GM12878 (cell line): ENCODE data around the gene ADAMTSL5. TPM values are rescaled to one million over a fixed set of nuclear protein-coding genes. Genes with fewer than 3 reads are reported as not detected.

ENCODE experiments used
- ATAC-seq: fragments of 200-7000 bp; cut with Tn5 transposase; 3 replicates; pipeline ENCODE4 v1.9.1; 2020; ENCODE audit warnings: mild to moderate bottlenecking, moderate library complexity
- BruUV-seq: library from RNA; stranded (reverse); fragments of 400-500 nt; replicated peaks from 2 replicates; lab custom pipeline; 2021; lab: Mats Ljungman, UMichigan
- CTCF ChIA-PET: fragments of 300-600 bp; sonication (Branson Sonifier 250); formaldehyde crosslinking; extraction: SDS; loops from one replicate; lab custom pipeline; 2021; ENCODE audit warnings: inconsistent platforms; lab: Yijun Ruan, JAX
- POLR2A ChIA-PET: fragments of 350-600 bp; formaldehyde crosslinking; extraction: SDS; loops from one replicate; lab custom pipeline; 2021; ENCODE audit warnings: inconsistent platforms; lab: Charles Lee
- RAD21 ChIA-PET: fragments of 300-600 bp; sonication (Branson Sonifier 250); formaldehyde crosslinking; loops from one replicate; lab custom pipeline; 2023; ENCODE audit warnings: antibody characterized with exemption; ENCODE audit not compliant: unreplicated experiment; lab: Charles Lee
- SMC1A ChIA-PET: fragments of 300-600 bp; sonication (Branson Sonifier 250); formaldehyde crosslinking; loops from one replicate; lab custom pipeline; 2023; ENCODE audit not compliant: unreplicated experiment, uncharacterized antibody; lab: Charles Lee
- DNase-seq: peaks from one replicate; pipeline ENCODE4 v3.0.0-alpha.2; 2011; ENCODE audit warnings: low read depth, low spot score
- FAIRE-seq: peaks from 3 replicates; lab custom pipeline; 2011; peaks lifted over from hg19 to GRCh38; lab: Jason Lieb, UNC
- H2AFZ ChIP-seq: 2 replicates; pipeline ENCODE4 v1.6.0; 2011; ENCODE audit warnings: low read depth, low read length, control low read depth; ENCODE audit not compliant: control insufficient read depth
- H3K27ac ChIP-seq: 2 replicates; pipeline ENCODE4 v1.5.1; 2011; ENCODE audit warnings: control low read depth; ENCODE audit not compliant: control insufficient read depth, insufficient read depth
- H3K27me3 ChIP-seq, 2 experiments: replicated peaks in 1 of 2; 2 replicates each; pipeline versions ENCODE4 v1.6.0 to v1.6.1; 2011; ENCODE audit warnings: low read length in 1 of 2; ENCODE audit not compliant: control insufficient read depth in 2 of 2, insufficient read depth in 2 of 2
- H3K36me3 ChIP-seq, 2 experiments: 2 replicates each; pipeline ENCODE4 v1.5.1; 2011; ENCODE audit warnings: low read length in 1 of 2; ENCODE audit not compliant: control insufficient read depth in 2 of 2, insufficient read depth in 2 of 2
- H3K4me1 ChIP-seq: 2 replicates; pipeline ENCODE4 v1.6.1; 2011; ENCODE audit warnings: mild to moderate bottlenecking, low read length, moderate library complexity, mixed read lengths; ENCODE audit not compliant: control insufficient read depth, insufficient read depth
- H3K4me2 ChIP-seq: 2 replicates; pipeline ENCODE4 v1.6.0; 2011; ENCODE audit warnings: control low read depth; ENCODE audit not compliant: control insufficient read depth, insufficient read depth
- H3K4me3 ChIP-seq: fragments of 200-600 bp; sonication (generic); 2 replicates; pipeline ENCODE4 v1.5.1; 2016
- H3K79me2 ChIP-seq: 2 replicates; pipeline ENCODE4 v1.6.0; 2011; ENCODE audit warnings: low read length; ENCODE audit not compliant: control insufficient read depth, insufficient read depth
- H3K9ac ChIP-seq: 2 replicates; pipeline ENCODE4 v1.8.0; 2011; ENCODE audit warnings: low read length, control low read depth, mixed read lengths; ENCODE audit not compliant: control insufficient read depth, insufficient read depth
- H3K9me3 ChIP-seq: replicated peaks from 3 replicates; pipeline ENCODE4 v1.5.1; 2011; ENCODE audit warnings: mild to moderate bottlenecking, low read length; ENCODE audit not compliant: control insufficient read depth, insufficient read depth
- H4K20me1 ChIP-seq: 2 replicates; pipeline ENCODE4 v1.6.0; 2011; ENCODE audit not compliant: control insufficient read depth, insufficient read depth
- HCFC1 ChIP-seq: fragments of 150-350 bp; IDR thresholded peaks from 2 replicates; pipeline ENCODE4 v1.6.1; 2014; ENCODE audit warnings: low read length
- JUND ChIP-seq: IDR thresholded peaks from 2 replicates; pipeline ENCODE4 v1.6.1; 2012; ENCODE audit warnings: low read depth, mild to moderate bottlenecking, low read length, improper control_type of control experiment, moderate library complexity
- LARP7 ChIP-seq: fragments of 450-650 bp; IDR thresholded peaks from 2 replicates; pipeline ENCODE4 v1.6.1; 2017; ENCODE audit warnings: mild to moderate bottlenecking
- NBN ChIP-seq: fragments of 450-650 bp; IDR thresholded peaks from 2 replicates; pipeline ENCODE4 v1.6.1; 2016
- RB1 ChIP-seq: fragments of 450-650 bp; formaldehyde crosslinking; IDR thresholded peaks from 2 replicates; pipeline ENCODE4 v1.6.1; 2017; ENCODE audit warnings: mild to moderate bottlenecking, borderline replicate concordance
- WRNIP1 ChIP-seq: IDR thresholded peaks from 2 replicates; pipeline ENCODE4 v1.6.1; 2011; ENCODE audit warnings: low read depth, low read length, improper control_type of control experiment, borderline replicate concordance
- ZNF217 ChIP-seq: fragments of 450-650 bp; IDR thresholded peaks from 2 replicates; pipeline ENCODE4 v1.6.1; 2017; ENCODE audit warnings: antibody characterized with exemption, mild to moderate bottlenecking
- WGBS: methylation state at CpG from one replicate; pipeline ENCODE4 v1.1.6; 2016; ENCODE audit warnings: low lambda C conversion rate; ENCODE audit not compliant: insufficient replicate concordance, insufficient coverage; ENCODE audit errors: missing lambda C conversion rate; 5-methylcytosine and 5-hydroxymethylcytosine counted together
- in situ Hi-C: fragments of 300-500 bp; cut with MboI; formaldehyde crosslinking; loops from 9 replicates; pipeline ENCODE4 v1.14.3; 2018; ENCODE audit warnings: mixed read lengths
- intact Hi-C: fragments of 100-400 bp; cut with micrococcal nuclease; formaldehyde crosslinking; loops from one replicate; pipeline ENCODE4 v1.14.2; 2022; ENCODE audit not compliant: unreplicated experiment
- polyA plus RNA-seq, 11 experiments: library from polyadenylated mRNA; depleted of rRNA in 4 of 11; unstranded in 6 of 11; stranded (reverse) in 5 of 11; fragments of >200 nt; fragmentation: Nextera tagmentation in 4 of 11; fragmentation: Illumina TruSeq in 1 of 11; extraction: Ambion mirVana in 4 of 11; extraction: Trizol in 1 of 11; gene quantifications; 1 replicate in 1 of 11; 2 replicates in 10 of 11; pipeline versions ENCODE4 v1.2.1 to v1.2.3, GENCODE V29; 2011 to 2016; ENCODE audit warnings: inconsistent platforms in 2 of 11, missing spikeins in 2 of 11, low read depth in 1 of 11
- total RNA-seq, 4 experiments: library from RNA; depleted of rRNA in 3 of 4; stranded (reverse); fragments of >200 nt in 3 of 4; fragmentation: Illumina TruSeq in 1 of 4; extraction: Trizol in 1 of 4; gene quantifications; 2 replicates each; pipeline versions ENCODE4 v1.2.1 to v1.2.3, GENCODE V29; 2013 to 2021
- TF ChIP-seq, protein P1 (sequence below): fragments of 450-650 bp; IDR thresholded peaks from 2 replicates; pipeline ENCODE4 v1.6.1; 2017; ENCODE audit warnings: mild to moderate bottlenecking, low read depth, inconsistent platforms; ENCODE audit not compliant: poor library complexity, severe bottlenecking
- TF ChIP-seq, protein P2 (sequence below): IDR thresholded peaks from 2 replicates; pipeline ENCODE4 v1.6.1; 2011; ENCODE audit warnings: borderline replicate concordance, low read depth, mild to moderate bottlenecking, moderate library complexity, mixed read lengths, low read length; ENCODE audit not compliant: insufficient read depth; ENCODE audit errors: extremely low read length
- TF ChIP-seq, protein P3 (sequence below): IDR thresholded peaks from 2 replicates; pipeline ENCODE4 v1.6.1; 2012; ENCODE audit warnings: low read depth, low read length, improper control_type of control experiment

Gene ADAMTSL5
- total and polyA plus RNA-seq, 10 of the 15 experiments (the other 5 are each of a cell fraction or from before 2014, with no cell fraction given), result 0.04 to 0.83 (median 0.32) TPM; not detected in 4

DNA sequence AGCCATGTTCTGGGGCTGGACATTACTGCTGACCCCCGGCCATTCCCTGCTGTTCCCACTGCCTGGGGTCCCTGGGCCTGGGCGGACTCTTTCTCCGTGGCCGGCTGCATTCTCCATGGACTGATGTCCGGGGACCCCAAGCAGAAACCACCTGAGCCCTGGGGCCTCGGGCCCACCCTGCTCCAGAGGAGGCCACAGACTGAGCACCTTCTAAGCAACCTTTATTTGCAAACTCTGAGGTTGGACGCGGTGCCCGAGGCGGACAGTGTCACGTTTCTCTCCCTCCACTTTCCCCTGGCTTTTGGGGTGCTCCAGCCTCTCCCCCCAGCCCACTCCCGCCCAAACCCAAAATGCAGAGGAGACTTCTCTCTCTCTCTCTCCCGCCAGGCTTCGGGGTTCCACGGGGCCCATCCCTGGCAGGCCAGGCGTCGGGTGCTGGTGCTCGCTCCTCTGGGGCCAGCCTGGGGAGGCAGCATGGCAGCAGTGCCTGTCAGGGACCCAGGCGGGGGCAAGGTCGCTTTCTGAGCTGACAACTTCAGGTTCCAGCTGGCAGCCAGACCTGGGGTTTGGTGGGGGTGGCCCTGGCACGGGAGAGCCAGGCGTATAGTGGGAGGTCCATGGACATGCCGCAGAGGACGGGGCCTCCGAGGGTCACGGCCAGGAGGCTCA is 31.5 kb downstream of the ADAMTSL5 start:
- no peaks in the 10 kb centered on the region for H3K27me3 ChIP-seq
- FAIRE-seq (no peak), DNase-seq (no peak), ATAC-seq (no peak)
- no peak overlapping the region for H3K9ac ChIP-seq
- in situ Hi-C loops, result no loop called here
- ChIA-PET CTCF (no interaction called here), RAD21 (no interaction called here), POLR2A (no interaction called here), SMC1A (no interaction called here)
- no peak overlapping the region for H3K27ac ChIP-seq
- no peaks in the 10 kb centered on the region for H4K20me1 ChIP-seq
- peaks cover 8% of the 10 kb centered on the region for H3K79me2 ChIP-seq
- 70% methylated on average over 21 of the region's 26 CpGs for WGBS
- no peak for TF ChIP-seq WRNIP1
- no TSS peak for BruUV-seq
- H2AFZ ChIP-seq, result no peak overlapping the region
- intact Hi-C loops, result no loop called here
- H3K36me3 ChIP-seq, result no peaks in the 10 kb centered on the region
- H3K9me3 ChIP-seq, result no peaks in the 10 kb centered on the region
- H3K4me1 ChIP-seq, result no peaks in the 10 kb centered on the region
- H3K4me2 ChIP-seq, result no peak overlapping the region
- H3K4me3 ChIP-seq, result no peak overlapping the region

DNA sequence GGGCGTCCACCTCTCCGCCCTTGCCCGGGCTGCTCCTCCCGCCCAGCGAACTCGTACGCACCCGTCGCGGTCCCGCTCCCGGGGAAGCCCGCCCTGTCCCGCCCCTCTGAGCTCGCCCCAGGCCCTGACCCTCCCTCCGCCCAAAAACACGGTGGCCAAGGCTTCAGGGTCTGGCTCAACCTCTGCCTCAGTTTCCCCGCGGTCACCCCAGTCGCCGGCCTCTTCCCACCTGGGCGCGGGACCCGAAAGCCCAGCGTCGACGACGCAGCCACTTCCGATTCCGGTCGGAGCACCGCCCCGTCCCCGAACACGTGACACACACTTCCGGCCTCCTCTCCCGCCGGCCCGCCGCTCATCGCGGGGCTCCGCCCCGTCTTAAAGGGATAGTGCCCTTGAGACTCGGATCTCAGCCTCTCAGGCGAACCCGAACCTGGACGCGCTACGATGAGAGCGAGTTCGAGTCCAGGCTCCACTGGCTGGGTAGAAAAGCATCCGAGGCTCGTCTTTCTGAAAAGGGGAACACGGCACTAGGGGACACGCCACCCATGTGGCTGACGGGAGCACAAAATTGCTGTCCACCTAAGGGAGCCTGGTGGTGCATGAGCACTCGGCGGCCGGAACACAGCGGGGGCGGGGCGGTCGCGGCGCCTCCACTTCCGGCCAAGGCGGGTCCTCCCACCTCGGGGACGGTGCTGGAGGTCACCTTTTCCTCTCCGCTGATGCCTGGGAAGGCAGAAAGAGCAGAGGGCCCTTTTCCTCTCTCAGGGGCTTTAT is 33.7 kb downstream of the ADAMTSL5 start, which contains the start of gene C19orf25:
Gene C19orf25, minus strand, starts transcription at position 282 of the 774 bp plus-strand sequence. CDS start 312 bp downstream, outside the sequence.
- ChIA-PET CTCF (interaction anchor here (0.8 kb wide), 1 partner anchor 25 kb away, joined by 3 read pairs; no protein-coding TSS in a partner anchor), SMC1A (interaction anchor here (0.6 to 0.9 kb wide), 2 partner anchors 12 to 546 kb away, joined by 3 read pairs; partner anchors contain the start of gene REEP6), POLR2A (interaction anchor here (0.6 kb wide), 1 partner anchor 55 kb away, joined by 3 read pairs; no protein-coding TSS in a partner anchor), RAD21 (interaction anchor here (0.6 kb wide), 1 partner anchor 96 kb away, joined by 3 read pairs; no protein-coding TSS in a partner anchor)
- BruUV-seq, result no TSS peak
- Histone ChIP-seq H3K79me2 (peaks cover 8% of the 10 kb centered on the region), H3K9me3 (no peaks in the 10 kb centered on the region), H3K4me1 (no peaks in the 10 kb centered on the region), H3K4me2 (peak within 1 kb of the TSS; percentile 88), H3K9ac (peak within 1 kb of the TSS; percentile 75), H4K20me1 (no peaks in the 10 kb centered on the region), H3K4me3 (peak within 1 kb of the TSS; percentile 95), H3K27ac (peak within 1 kb of the TSS; percentile 64), H2AFZ (peak within 1 kb of the TSS; percentile 92), H3K36me3 (no peaks in the 10 kb centered on the region), H3K27me3 (no peaks in the 10 kb centered on the region)
- FAIRE-seq, result peak; percentile 95
- peak; percentile 96 for ATAC-seq
- peak; percentile 80 for DNase-seq
- under 1% methylated on average over 71 of the region's 71 CpGs for WGBS
- in situ Hi-C loops (no loop called here), intact Hi-C loops (no loop called here)
- TF ChIP-seq RB1 (peak; percentile 77), LARP7 (peak; percentile 86), ZNF217 (peak; percentile 99), JUND (no peak), NBN (peak; percentile 90; the same call in 1 of the 2 replicates), HCFC1 (peak; percentile 32)
- TF ChIP-seq, protein P1, sequence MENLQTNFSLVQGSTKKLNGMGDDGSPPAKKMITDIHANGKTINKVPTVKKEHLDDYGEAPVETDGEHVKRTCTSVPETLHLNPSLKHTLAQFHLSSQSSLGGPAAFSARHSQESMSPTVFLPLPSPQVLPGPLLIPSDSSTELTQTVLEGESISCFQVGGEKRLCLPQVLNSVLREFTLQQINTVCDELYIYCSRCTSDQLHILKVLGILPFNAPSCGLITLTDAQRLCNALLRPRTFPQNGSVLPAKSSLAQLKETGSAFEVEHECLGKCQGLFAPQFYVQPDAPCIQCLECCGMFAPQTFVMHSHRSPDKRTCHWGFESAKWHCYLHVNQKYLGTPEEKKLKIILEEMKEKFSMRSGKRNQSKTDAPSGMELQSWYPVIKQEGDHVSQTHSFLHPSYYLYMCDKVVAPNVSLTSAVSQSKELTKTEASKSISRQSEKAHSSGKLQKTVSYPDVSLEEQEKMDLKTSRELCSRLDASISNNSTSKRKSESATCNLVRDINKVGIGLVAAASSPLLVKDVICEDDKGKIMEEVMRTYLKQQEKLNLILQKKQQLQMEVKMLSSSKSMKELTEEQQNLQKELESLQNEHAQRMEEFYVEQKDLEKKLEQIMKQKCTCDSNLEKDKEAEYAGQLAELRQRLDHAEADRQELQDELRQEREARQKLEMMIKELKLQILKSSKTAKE, result peak; percentile 65
- TF ChIP-seq, protein P2, sequence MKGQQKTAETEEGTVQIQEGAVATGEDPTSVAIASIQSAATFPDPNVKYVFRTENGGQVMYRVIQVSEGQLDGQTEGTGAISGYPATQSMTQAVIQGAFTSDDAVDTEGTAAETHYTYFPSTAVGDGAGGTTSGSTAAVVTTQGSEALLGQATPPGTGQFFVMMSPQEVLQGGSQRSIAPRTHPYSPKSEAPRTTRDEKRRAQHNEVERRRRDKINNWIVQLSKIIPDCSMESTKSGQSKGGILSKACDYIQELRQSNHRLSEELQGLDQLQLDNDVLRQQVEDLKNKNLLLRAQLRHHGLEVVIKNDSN, result peak; percentile 91
- TF ChIP-seq, protein P3, sequence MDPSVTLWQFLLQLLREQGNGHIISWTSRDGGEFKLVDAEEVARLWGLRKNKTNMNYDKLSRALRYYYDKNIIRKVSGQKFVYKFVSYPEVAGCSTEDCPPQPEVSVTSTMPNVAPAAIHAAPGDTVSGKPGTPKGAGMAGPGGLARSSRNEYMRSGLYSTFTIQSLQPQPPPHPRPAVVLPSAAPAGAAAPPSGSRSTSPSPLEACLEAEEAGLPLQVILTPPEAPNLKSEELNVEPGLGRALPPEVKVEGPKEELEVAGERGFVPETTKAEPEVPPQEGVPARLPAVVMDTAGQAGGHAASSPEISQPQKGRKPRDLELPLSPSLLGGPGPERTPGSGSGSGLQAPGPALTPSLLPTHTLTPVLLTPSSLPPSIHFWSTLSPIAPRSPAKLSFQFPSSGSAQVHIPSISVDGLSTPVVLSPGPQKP, result peak; percentile 67
